ENCODE data around the gene DKK3.

The DKK3 gene

GRCh38 chr11:11931461-11932055 lies 76.9 kb downstream of the DKK3 start:
- TF ChIP-seq CTCF (IDR thresholded peaks at IDR 0.05; ENCODE audit: borderline replicate concordance, control extremely low read depth, extremely low read depth, insufficient read depth, missing control alignments) = peak; percentile 7
- in situ Hi-C loops (cut with MboI; ENCODE audit: low sequenced_read_pairs, unreplicated experiment) = no loop called here
- no peak for DNase-seq (ENCODE audit: low spot score)

GRCh38 chr11:11929920-11930319 lies 78.5 kb downstream of the DKK3 start:
- in situ Hi-C loops (cut with MboI; ENCODE audit: low sequenced_read_pairs, unreplicated experiment) = no loop called here
- TF ChIP-seq CTCF (IDR thresholded peaks at IDR 0.05; ENCODE audit: borderline replicate concordance, control extremely low read depth, extremely low read depth, insufficient read depth, missing control alignments) = no peak

GRCh38 chr11:11923828-11924227 lies 84.6 kb downstream of the DKK3 start:
- no peak for TF ChIP-seq CTCF (IDR thresholded peaks at IDR 0.05; ENCODE audit: borderline replicate concordance, control extremely low read depth, extremely low read depth, insufficient read depth, missing control alignments)
- in situ Hi-C loops (cut with MboI; ENCODE audit: low sequenced_read_pairs, unreplicated experiment) = no loop called here
- no peak for DNase-seq (ENCODE audit: low spot score)

More at GRCh38 chr11:11929920-11930319, 78.5 kb downstream of the DKK3 start:
- DNase-seq (ENCODE audit: low spot score) = no peak

- in situ Hi-C loops (cut with MboI; ENCODE audit: low sequenced_read_pairs, unreplicated experiment) = no loop called here
- TF ChIP-seq CTCF (IDR thresholded peaks at IDR 0.05; ENCODE audit: borderline replicate concordance, control extremely low read depth, extremely low read depth, insufficient read depth, missing control alignments) = no peak
- DNase-seq (ENCODE audit: low spot score) = no peak
These were observed 91.4 kb downstream of the DKK3 start for GRCh38 chr11:11916981-11917399.

GRCh38 chr11:11915625-11916024 lies 92.8 kb downstream of the DKK3 start:
- DNase-seq (ENCODE audit: low spot score) = no peak
- no peak for TF ChIP-seq CTCF (IDR thresholded peaks at IDR 0.05; ENCODE audit: borderline replicate concordance, control extremely low read depth, extremely low read depth, insufficient read depth, missing control alignments)
- in situ Hi-C loops (cut with MboI; ENCODE audit: low sequenced_read_pairs, unreplicated experiment) = no loop called here

DNA sequence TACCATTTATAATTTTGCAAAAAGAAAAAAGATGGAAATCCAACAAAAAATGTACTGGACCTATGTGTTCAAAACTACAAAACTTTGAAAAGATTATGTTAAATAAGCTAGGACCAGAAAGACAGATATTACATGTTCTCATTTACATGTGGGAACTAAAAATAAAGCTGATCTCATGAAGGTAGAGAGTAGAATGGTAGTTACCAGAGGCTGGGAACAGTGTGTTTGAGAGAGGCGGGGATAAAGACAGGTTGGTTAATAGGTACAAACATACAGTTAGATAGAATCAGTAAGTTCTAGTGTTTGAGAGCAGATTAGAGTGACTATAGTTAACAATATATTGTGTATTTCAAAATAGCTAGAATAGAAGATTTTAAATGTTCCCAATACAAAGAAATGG lies 95.0 kb downstream of the DKK3 start:
- no peak for DNase-seq (ENCODE audit: low spot score)
- in situ Hi-C loops (cut with MboI; ENCODE audit: low sequenced_read_pairs, unreplicated experiment) = no loop called here
- TF ChIP-seq CTCF (IDR thresholded peaks at IDR 0.05; ENCODE audit: borderline replicate concordance, control extremely low read depth, extremely low read depth, insufficient read depth, missing control alignments) = no peak

Measured in GM13976 (cell line).